Iris pigment epithelial cell (primary cell): ENCODE measurements around the gene SLC25A39.
"Not testable (repeated sequence)": the region's sequence is repeated elsewhere in the genome, so short reads cannot be mapped to it uniquely, and the experiment has no call there.

Experiments
- DNase-seq: peaks from one replicate; pipeline ENCODE4 v3.0.0-alpha.2; 2011; ENCODE audit warnings: low read depth

Gene SLC25A39

DNA sequence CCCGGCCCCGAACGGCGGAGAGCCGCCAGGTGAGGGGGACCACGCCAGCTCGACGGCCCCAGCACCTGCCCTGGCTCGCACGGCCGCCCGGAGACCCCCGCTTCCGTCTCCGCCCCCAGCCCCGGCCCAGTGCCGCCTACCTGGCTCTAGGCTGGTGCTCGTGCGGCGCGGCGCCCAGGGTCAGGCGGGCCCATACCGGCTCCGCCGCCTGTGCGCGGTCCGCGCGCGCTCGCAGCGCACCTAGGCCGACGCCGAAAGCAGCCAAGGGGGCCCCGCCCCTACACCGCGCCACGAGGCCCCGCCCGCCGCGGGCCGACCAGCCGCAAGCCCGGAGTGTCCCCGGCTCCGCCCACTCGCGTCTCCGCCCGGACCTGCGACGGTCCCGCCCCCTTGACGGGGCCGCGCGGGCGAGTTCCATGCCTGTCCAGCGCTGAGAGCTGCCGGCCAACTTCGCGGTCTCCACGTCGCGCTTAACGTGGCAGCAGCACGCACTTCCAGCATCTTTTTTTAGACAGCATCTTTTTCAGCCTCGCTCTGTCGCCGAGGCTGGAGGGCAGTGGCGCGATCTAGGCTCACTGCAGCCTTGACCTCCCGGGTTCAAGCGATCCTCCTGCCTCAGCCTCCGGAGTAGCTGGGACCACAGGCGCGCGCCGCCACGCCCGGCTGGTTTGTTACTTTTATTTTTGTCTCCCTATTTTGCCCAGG, at the start of gene SLC25A39:
SLC25A39 (minus strand) TSS at position 253 of the 705 bp plus-strand sequence. CDS start 1,261 bp downstream, outside the sequence.
- peak; percentile 95 for DNase-seq

- no peak for DNase-seq
These were observed 47.4 kb upstream of the SLC25A39 start for GRCh38 chr17:44372036-44372435.

DNA sequence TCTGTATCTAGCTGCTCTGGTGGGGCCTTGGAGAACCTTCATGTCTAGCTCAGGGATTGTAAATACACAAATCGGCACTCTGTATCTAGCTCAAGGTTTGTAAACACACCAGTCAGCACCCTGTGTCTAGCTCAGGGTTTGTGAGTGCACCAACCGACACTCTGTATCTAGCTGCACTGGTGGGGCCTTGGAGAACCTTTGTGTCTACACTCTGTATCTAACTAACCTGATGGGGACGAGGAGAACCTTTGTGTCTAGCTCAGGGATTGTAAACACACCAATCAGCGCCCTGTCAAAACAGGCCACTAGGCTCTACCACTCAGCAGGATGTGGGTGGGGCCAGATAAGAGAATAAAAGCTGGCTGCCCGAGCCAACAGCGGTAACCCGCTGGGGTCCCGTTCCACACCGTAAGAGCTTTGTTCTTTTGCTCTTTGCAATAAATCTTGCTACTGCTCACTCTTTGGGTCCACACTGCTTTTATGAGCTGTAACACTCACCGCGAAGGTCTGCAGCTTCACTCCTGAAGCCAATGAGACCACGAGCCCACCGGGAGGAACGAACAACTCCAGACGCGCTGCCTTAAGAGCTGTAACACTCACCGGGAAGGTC, 44.9 kb upstream of the SLC25A39 start:
- DNase-seq = not testable (repeated sequence)

GRCh38 chr17:44368391-44369243, 44.0 kb upstream of the SLC25A39 start:
- not testable (repeated sequence) for DNase-seq

- no peak for DNase-seq
These were observed 42.8 kb upstream of the SLC25A39 start for GRCh38 chr17:44367231-44367979.

DNA sequence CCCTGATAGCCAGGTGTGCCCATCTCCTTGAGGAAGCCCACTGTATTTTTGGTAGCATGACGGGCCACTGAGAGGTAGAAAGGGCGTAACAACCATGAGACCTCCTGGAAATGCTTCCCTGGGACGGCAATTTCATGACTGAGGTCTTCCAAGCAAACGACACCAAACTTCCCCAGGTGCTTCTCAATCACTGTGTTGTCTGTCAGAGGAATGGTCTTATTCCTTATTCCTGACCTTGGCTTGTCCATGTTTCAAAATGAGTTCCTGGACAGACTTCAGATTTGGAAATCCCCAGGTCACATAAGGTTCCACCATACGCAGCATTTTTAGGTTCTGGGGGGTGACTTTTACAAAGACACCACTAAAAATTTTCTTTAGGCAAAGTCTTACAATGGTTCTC, 40.4 kb upstream of the SLC25A39 start:
- not testable (repeated sequence) for DNase-seq

- peak; percentile 40 for DNase-seq
These were observed 39.1 kb upstream of the SLC25A39 start, which contains the start of gene FAM171A2 for GRCh38 chr17:44363613-44364159. Gene FAM171A2 (minus strand): TSS chr17:44363853. CDS start chr17:44363714, 139 bp downstream.

DNA sequence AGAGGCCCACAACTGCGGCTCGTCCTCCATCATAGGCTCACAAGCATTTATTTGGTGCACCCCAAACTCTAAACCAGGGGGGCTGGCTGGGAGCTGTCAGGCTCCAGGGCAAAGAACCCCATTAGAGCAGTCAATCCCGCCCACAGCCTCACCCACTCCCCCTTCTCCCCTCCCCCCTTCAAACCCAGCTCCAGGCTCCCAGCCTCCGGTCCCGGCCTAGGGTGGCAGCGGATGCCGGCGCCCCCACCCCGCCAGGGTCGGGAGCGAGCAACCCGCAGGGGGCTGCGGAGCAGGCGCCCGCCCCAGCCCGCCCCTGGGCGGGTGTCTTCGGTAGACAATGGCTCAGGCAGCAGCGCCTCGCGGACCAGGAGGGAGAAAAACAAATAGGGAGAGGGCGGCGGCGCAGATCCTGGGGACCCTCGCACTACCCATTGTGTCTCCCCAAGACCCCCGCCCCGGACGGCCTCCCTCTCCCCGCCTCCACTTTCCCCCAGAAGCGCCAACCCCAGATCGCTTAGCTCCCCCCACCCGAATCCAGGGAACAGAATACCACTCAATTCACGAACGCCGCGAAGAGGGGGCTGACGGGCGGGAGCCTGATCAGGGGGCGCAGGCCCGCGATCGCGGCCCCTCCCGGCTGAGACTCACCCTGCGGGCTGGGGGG, 38.5 kb upstream of the SLC25A39 start:
- no peak for DNase-seq

GRCh38 chr17:44362459-44362948, 37.9 kb upstream of the SLC25A39 start:
- DNase-seq = no peak

GRCh38 chr17:44361292-44362260, 37.0 kb upstream of the SLC25A39 start:
- DNase-seq = no peak

- peak; percentile 41 for DNase-seq
These were observed 36.2 kb upstream of the SLC25A39 start for GRCh38 chr17:44360826-44361225.

DNA sequence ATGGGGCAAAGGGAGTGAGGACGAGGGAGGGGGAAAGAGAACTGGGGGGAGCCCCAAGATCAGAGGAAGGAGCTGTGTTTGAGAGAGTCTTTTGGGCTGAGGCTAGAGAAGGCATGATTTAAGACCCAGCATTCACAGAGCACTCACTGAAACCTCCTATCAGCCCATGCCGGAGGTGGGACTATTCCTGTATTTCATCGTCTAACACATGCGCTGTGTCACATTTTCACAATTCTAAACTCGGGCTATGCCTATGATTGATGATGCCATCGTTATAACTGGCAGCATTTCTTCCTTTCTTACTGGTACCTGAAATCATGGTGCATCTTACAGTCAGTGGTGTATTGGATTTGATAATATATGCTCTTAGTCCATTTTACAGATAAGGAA, 35.5 kb upstream of the SLC25A39 start:
- DNase-seq = no peak

- DNase-seq = no peak
These were observed 35.0 kb upstream of the SLC25A39 start for GRCh38 chr17:44359458-44360143.

- DNase-seq = no peak
These were observed 34.4 kb upstream of the SLC25A39 start for GRCh38 chr17:44359006-44359405.

GRCh38 chr17:44358066-44358465, 33.4 kb upstream of the SLC25A39 start:
- DNase-seq = no peak

- no peak for DNase-seq
These were observed 31.6 kb upstream of the SLC25A39 start for GRCh38 chr17:44356241-44356640.

DNA sequence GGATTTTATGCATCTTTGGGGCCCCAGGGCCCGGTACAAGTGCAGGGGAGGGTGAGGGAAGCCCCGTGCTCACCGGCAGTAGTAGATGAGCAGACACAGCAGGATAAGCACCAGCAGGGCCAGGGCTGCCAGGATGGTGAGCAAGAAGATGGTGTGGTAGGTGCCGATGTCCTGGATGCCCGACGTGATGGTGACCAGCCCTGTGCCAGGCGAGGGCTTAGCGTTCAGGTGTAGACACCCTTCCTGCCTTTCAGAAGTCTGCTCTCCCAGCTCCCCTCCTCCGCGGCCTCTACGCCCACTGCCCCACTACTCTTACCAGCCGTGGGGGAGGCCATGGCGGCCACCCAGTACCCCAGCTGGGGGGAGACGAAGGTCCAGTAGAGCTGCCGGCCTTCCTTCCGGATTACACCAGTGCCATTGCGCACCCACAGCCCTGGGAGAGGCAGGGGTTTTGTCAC, 31.0 kb upstream of the SLC25A39 start:
- DNase-seq = no peak

DNA sequence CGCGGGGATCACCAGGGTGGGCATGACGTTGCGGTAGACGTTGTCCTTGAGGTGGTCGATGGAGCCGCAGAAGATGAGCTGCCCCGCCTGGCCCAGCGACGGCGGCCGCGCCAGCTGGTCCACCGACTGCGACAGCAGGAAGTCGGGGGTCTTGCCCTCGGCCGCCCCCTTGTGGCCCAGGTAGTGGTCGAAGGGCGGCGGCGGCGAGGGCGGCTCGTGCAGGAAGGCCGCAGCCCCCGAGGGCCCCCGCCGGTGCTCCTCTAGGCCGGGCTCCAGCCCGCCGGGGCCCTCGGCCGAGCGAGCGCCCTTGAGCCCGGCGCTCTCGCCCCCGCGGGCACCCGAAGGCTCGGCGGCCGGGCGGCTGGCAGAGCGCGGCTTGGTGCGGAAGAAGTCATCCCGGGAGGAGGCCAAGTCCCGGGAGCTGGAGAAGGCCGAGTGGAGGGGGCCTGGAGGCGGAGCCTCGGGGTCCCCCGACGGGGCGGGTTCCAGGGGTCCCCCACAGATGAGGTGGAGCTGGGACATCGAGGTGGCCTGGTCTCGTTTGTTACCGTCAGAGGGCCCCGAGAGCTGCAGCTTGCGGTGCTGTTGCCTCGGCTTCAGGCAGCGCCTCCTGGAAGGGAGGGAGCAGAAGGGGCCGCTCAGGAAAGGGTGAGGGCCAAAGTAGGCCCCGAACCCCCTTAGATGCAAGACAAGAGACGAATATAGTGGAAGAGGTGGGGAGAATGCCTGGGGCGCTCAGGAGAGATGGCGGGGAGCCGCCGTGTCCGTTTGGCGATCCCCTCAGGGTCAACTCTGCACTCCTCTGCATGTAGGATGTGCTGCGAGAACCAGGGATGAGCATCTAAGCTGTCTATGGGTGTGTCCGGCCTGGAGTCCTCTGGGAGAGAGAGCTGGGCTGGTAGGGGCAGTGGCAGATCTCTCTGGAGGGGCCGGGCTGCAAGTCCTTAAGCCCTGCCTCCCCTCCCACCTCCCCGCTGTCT, 30.2 kb upstream of the SLC25A39 start:
- DNase-seq = no peak
